ENCODE data around the gene KLF18.
"Not testable (repeated sequence)": the region's sequence is repeated elsewhere in the genome, so short reads cannot be mapped to it uniquely, and the experiment has no call there.

KLF18 gene

GRCh38 chr1:44119525-44119924 is 21.9 kb downstream of the KLF18 start:
- ATAC-seq: no peak

GRCh38 chr1:44118682-44119081 is 22.7 kb downstream of the KLF18 start, which contains the start of gene KLF17:
TSS of gene KLF17 (plus strand) at chr1:44118821. CDS start at chr1:44118908, 87 bp downstream.
- ATAC-seq: no peak

- ATAC-seq: not testable (repeated sequence)
Measured at GRCh38 chr1:44117272-44117671, 24.2 kb downstream of the KLF18 start.

GRCh38 chr1:44114098-44114497 is 27.3 kb downstream of the KLF18 start:
- ATAC-seq: no peak

GRCh38 chr1:44113095-44113609 is 28.3 kb downstream of the KLF18 start:
- ATAC-seq: no peak

GRCh38 chr1:44112486-44112885 is 28.9 kb downstream of the KLF18 start:
- ATAC-seq: no peak

GRCh38 chr1:44111861-44112260 is 29.6 kb downstream of the KLF18 start:
- no peak for ATAC-seq

- ATAC-seq: no peak
Measured at GRCh38 chr1:44110916-44111315, 30.5 kb downstream of the KLF18 start.

GRCh38 chr1:44108971-44109370 is 32.5 kb downstream of the KLF18 start:
- ATAC-seq: no peak

- ATAC-seq: no peak
Measured at GRCh38 chr1:44108241-44108640, 33.2 kb downstream of the KLF18 start.

- ATAC-seq: no peak
Measured at GRCh38 chr1:44105810-44106209, 35.6 kb downstream of the KLF18 start.

- no peak for ATAC-seq
Measured at GRCh38 chr1:44103270-44104131, 37.9 kb downstream of the KLF18 start.

GRCh38 chr1:44101328-44101727 is 40.1 kb downstream of the KLF18 start:
- no peak for ATAC-seq

- ATAC-seq: no peak
Measured at GRCh38 chr1:44100183-44100868, 41.1 kb downstream of the KLF18 start.

- ATAC-seq: no peak
Measured at GRCh38 chr1:44094047-44094446, 47.4 kb downstream of the KLF18 start.

- no peak for ATAC-seq
Measured at GRCh38 chr1:44090429-44091252, 50.8 kb downstream of the KLF18 start.

GRCh38 chr1:44089371-44090048 is 51.9 kb downstream of the KLF18 start:
- ATAC-seq: no peak
